GM18520 (cell line): Measurements from ENCODE around the gene GTSE1.
A peak's percentile ranks its signal among the peaks of the same experiment; 100 is the strongest.
"Not testable (repeated sequence)": the region's sequence is repeated elsewhere in the genome, so short reads cannot be mapped to it uniquely, and the experiment has no call there.

Experiments
- ATAC-seq: cut with Tn5 transposase; IDR thresholded peaks from one replicate; pipeline ENCODE4 v1.9.1; 2021; ENCODE audit not compliant: unreplicated experiment

The GTSE1 gene

GRCh38 chr22:46296257-46297150, at the start of gene GTSE1:
GTSE1 (plus strand) TSS chr22:46296870; CDS start chr22:46297401, 531 bp downstream.
- ATAC-seq, result peak; percentile 95

GRCh38 chr22:46247443-46247975, 49.2 kb upstream of the GTSE1 start:
- no peak for ATAC-seq

- ATAC-seq, result peak; percentile 78
Observed at GRCh38 chr22:46250035-46250782, 46.5 kb upstream of the GTSE1 start, which contains the start of gene CDPF1. CDPF1 (minus strand) TSS chr22:46250293; CDS start chr22:46248284, 2,009 bp downstream.

GRCh38 chr22:46250783-46251125, 45.9 kb upstream of the GTSE1 start:
- ATAC-seq, result peak; percentile 5

- no peak for ATAC-seq
Observed at GRCh38 chr22:46251266-46251665, 45.4 kb upstream of the GTSE1 start.

GRCh38 chr22:46251816-46252380, 44.8 kb upstream of the GTSE1 start:
- no peak for ATAC-seq

- ATAC-seq, result no peak
Observed at GRCh38 chr22:46256358-46256958, 40.2 kb upstream of the GTSE1 start.

- no peak for ATAC-seq
Observed at GRCh38 chr22:46259374-46259773, 37.3 kb upstream of the GTSE1 start.

GRCh38 chr22:46260038-46260437, 36.6 kb upstream of the GTSE1 start:
- no peak for ATAC-seq

GRCh38 chr22:46262449-46263215, 34.0 kb upstream of the GTSE1 start:
- no peak for ATAC-seq

- no peak for ATAC-seq
Observed at GRCh38 chr22:46263216-46263590, 33.5 kb upstream of the GTSE1 start, which contains the start of gene PKDREJ. PKDREJ (minus strand) TSS chr22:46263343; CDS start chr22:46263322, 21 bp downstream.

GRCh38 chr22:46264520-46264919, 32.1 kb upstream of the GTSE1 start:
- ATAC-seq, result not testable (repeated sequence)

- not testable (repeated sequence) for ATAC-seq
Observed at GRCh38 chr22:46265627-46266026, 31.0 kb upstream of the GTSE1 start.

GRCh38 chr22:46267431-46268279, 29.0 kb upstream of the GTSE1 start, which contains the start of gene TTC38:
TTC38 (plus strand) TSS chr22:46268008; CDS start chr22:46268040, 32 bp downstream.
- peak; percentile 60 for ATAC-seq

GRCh38 chr22:46269564-46269963, 27.1 kb upstream of the GTSE1 start:
- ATAC-seq, result no peak

GRCh38 chr22:46272196-46272595, 24.5 kb upstream of the GTSE1 start:
- no peak for ATAC-seq

GRCh38 chr22:46272762-46273431, 23.8 kb upstream of the GTSE1 start:
- no peak for ATAC-seq

- no peak for ATAC-seq
Observed at GRCh38 chr22:46273432-46274148, 23.1 kb upstream of the GTSE1 start.
